ENCODE data around the gene MEX3C. TPM values are rescaled to one million over a fixed set of nuclear protein-coding genes. Genes with fewer than 3 reads are reported as not detected.

Gene MEX3C
- total RNA-seq, 2 donors from 2014 or later: 16.5 to 16.6 TPM

DNA sequence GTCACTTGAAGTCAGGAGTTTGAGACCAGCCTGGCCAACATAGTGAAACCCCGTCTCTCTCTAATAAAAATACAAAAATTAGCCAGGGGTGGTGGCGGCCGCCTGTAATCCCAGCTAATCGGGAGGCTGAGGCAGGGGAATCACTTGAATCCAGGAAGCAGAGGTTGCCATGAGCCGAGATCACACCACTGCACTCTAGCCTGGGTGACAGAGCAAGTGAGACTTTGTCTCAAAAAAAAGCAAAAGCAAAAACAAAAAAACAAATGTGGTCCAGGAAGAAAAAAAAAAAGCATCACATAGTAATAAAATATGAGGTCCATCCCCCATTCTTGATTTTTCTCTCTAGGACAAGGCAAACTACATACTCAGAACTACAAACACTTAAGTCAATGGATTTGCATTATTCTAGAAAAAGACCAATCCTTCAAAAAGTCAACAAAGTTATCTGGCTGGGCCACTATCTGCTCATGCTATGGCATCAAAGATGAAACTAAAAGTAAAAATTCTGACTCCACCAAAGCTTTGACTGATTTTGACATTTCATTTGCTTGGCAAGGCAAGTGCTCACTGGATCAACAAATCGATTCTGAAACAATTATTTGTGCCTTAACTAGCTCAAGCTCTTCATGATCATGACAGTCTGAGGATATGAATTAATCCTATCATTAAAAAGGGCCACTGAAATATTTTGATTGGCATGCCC lies 28.4 kb downstream of the MEX3C start:
- 84 to 86% methylated on average over 6 of the region's 6 CpGs for WGBS, 2 donors
- intact Hi-C loops (cut with DNase I): no loop called here

DNA sequence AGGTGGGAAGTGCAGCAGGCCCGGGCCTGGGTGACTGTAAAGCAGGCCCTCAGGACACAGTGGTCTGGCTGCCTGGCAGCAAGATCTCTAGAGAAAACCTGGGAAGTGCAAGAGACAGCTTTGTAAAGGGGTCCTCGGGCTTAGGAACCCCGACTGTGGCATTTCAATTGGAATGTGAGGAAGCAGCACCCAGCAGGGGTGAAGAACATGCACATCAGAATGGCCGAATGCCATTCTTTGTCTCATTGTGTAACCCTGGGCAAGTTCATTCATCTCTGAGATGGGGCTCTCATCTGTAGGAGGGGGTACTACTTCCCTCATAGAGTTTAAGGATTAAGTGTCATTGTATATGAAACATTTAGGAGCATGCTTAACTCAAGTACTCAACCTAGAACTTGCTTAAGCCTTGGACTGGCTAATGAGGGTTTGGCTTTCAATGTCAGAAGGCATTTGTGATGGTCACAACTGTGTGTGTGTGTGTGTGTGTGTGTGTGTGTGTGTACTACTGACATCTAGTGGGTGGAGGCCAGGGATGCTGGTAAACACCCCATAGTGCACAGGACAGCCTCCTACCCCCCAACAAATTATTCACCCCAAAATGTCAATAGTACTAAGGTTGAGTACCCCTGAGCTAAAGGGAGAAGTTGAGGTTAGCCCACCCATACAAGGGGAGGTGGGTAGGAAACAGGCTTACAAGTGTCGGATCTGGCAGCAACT lies 29.3 kb downstream of the MEX3C start:
- no peaks in the 10 kb centered on the region for H3K4me1 ChIP-seq
- H3K4me3 ChIP-seq: no peak overlapping the region
- H3K27ac ChIP-seq: no peak overlapping the region
- no peaks in the 10 kb centered on the region for H3K27me3 ChIP-seq
- DNase-seq (no peak), ATAC-seq (no peak)
- no peaks in the 10 kb centered on the region for H3K36me3 ChIP-seq (replicated peaks in 1 of 2; ENCODE audit: insufficient read depth in 1 of 2, low read depth in 2 of 2)
- TF ChIP-seq POLR2A (IDR thresholded peaks at IDR 0.05): no peak
- no peaks in the 10 kb centered on the region for H3K9me3 ChIP-seq
- intact Hi-C loops (cut with DNase I): no loop called here
- WGBS, 2 donors: 72 to 76% methylated on average over 5 of the region's 5 CpGs

More for the DNA sequence above, 28.4 kb downstream of the MEX3C start:
- H3K4me1 ChIP-seq: no peaks in the 10 kb centered on the region
- no peaks in the 10 kb centered on the region for H3K9me3 ChIP-seq
- no peak for ATAC-seq
- no peak for DNase-seq
- H3K27ac ChIP-seq: no peak overlapping the region
- no peak for TF ChIP-seq POLR2A (IDR thresholded peaks at IDR 0.05)
- no peaks in the 10 kb centered on the region for H3K36me3 ChIP-seq (replicated peaks in 1 of 2; ENCODE audit: insufficient read depth in 1 of 2, low read depth in 2 of 2)
- no peaks in the 10 kb centered on the region for H3K27me3 ChIP-seq
- H3K4me3 ChIP-seq: no peak overlapping the region

DNA sequence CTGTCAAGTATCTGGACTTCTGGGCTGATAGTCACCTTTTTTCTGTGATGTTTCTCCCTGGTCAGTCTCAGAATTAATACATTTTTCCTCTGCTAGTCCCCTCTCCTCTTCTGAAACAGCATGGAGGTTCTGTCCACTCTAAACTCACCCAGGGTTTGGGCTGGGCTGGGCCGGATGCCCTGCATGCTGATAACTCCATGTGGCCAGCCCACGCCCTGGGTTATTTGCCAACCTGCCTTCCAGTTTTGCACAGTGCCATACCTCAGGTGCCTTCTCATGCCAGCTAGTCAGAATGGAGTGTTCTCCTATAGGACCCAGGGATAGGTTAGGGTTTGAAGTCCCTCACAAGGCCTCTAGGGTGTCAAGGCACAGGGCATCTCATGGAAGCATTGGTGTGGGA lies 32.2 kb downstream of the MEX3C start:
- ATAC-seq (no peak), DNase-seq (no peak)
- TF ChIP-seq, protein P1, sequence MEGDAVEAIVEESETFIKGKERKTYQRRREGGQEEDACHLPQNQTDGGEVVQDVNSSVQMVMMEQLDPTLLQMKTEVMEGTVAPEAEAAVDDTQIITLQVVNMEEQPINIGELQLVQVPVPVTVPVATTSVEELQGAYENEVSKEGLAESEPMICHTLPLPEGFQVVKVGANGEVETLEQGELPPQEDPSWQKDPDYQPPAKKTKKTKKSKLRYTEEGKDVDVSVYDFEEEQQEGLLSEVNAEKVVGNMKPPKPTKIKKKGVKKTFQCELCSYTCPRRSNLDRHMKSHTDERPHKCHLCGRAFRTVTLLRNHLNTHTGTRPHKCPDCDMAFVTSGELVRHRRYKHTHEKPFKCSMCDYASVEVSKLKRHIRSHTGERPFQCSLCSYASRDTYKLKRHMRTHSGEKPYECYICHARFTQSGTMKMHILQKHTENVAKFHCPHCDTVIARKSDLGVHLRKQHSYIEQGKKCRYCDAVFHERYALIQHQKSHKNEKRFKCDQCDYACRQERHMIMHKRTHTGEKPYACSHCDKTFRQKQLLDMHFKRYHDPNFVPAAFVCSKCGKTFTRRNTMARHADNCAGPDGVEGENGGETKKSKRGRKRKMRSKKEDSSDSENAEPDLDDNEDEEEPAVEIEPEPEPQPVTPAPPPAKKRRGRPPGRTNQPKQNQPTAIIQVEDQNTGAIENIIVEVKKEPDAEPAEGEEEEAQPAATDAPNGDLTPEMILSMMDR (IDR thresholded peaks at IDR 0.05): no peak
- TF ChIP-seq POLR2A (IDR thresholded peaks at IDR 0.05): no peak
- Histone ChIP-seq H3K9me3 (no peaks in the 10 kb centered on the region), H3K4me1 (no peaks in the 10 kb centered on the region), H3K27me3 (no peaks in the 10 kb centered on the region), H3K4me3 (no peak overlapping the region), H3K36me3 (replicated peaks in 1 of 2; ENCODE audit: insufficient read depth in 1 of 2, low read depth in 2 of 2) (no peaks in the 10 kb centered on the region), H3K27ac (no peak overlapping the region)
- intact Hi-C loops (cut with DNase I): no loop called here
- WGBS, 2 donors: 86% methylated on average over 2 of the region's 2 CpGs

DNA sequence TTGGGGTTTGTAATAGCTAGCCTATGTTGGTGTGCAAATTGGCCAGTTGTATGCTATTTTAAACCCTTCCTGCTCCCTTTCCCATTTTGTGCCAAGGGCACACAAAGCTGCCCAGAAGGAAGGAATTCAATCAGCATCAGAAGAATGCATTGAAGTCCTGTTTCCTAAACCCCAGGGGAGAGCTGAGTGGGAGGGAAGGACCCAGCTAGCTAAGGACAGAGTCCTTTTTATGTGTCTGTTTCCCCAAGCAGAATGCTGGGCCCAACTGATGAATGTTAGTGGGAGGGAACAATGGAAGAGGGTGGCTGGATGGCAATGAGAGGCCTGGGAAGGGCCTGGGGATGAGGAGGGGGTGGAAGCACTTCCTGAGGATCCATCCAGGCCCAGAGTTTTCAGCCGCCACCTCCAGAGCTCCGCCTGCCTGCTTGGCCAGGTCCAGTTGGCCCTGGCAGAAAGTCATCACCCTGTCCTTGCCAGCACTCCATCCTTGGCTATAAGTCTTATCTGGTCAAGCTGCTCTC lies 32.7 kb downstream of the MEX3C start:
- Histone ChIP-seq H3K9me3 (no peaks in the 10 kb centered on the region), H3K4me3 (no peak overlapping the region), H3K36me3 (replicated peaks in 1 of 2; ENCODE audit: insufficient read depth in 1 of 2, low read depth in 2 of 2) (no peaks in the 10 kb centered on the region), H3K27me3 (no peaks in the 10 kb centered on the region), H3K27ac (no peak overlapping the region), H3K4me1 (no peaks in the 10 kb centered on the region)
- intact Hi-C loops (cut with DNase I): no loop called here
- ATAC-seq (no peak), DNase-seq (no peak)
- WGBS, 2 donors: 83 to 91% methylated on average over 2 of the region's 2 CpGs
- no peak for TF ChIP-seq POLR2A (IDR thresholded peaks at IDR 0.05)
- TF ChIP-seq, protein P1 (IDR thresholded peaks at IDR 0.05): no peak

DNA sequence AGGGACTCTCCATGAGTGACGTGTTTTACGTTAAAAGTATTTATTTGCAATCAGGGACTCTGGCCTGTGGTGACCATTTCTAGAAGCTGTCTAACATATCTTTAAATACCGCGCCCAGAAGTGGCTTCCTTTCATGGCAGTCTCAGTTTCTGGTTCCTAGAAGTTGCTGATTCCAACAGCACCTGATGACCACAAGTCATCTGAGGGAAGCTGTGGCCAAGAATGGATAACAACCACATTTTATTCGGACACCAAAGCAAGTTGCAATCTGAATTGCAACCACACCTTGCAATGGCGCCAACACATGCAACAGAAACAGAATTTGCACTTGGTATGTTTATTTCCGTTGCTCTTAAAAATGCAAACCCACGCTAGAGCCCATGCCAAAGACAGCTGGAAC lies 33.1 kb downstream of the MEX3C start:
- ATAC-seq (no peak), DNase-seq (no peak)
- TF ChIP-seq, protein P1 (IDR thresholded peaks at IDR 0.05): no peak
- TF ChIP-seq POLR2A (IDR thresholded peaks at IDR 0.05): no peak
- 76 to 85% methylated on average over 8 of the region's 8 CpGs for WGBS, 2 donors
- H3K27me3 ChIP-seq: no peaks in the 10 kb centered on the region
- no peak overlapping the region for H3K4me3 ChIP-seq
- H3K9me3 ChIP-seq: no peaks in the 10 kb centered on the region
- no peaks in the 10 kb centered on the region for H3K4me1 ChIP-seq
- intact Hi-C loops (cut with DNase I): no loop called here
- no peaks in the 10 kb centered on the region for H3K36me3 ChIP-seq (replicated peaks in 1 of 2; ENCODE audit: insufficient read depth in 1 of 2, low read depth in 2 of 2)
- no peak overlapping the region for H3K27ac ChIP-seq
